ENCODE measurements around the gene TRIM63.
A peak's percentile ranks its signal among the peaks of the same experiment; 100 is the strongest.

The TRIM63 gene

GRCh38 chr1:26031611-26032220, 35.7 kb downstream of the TRIM63 start:
- DNase-seq = no peak

- DNase-seq = no peak
Measured at GRCh38 chr1:26031196-26031595, 36.2 kb downstream of the TRIM63 start.

- no peak for DNase-seq
Measured at GRCh38 chr1:26029864-26030481, 37.5 kb downstream of the TRIM63 start.

GRCh38 chr1:26029054-26029863, 38.2 kb downstream of the TRIM63 start:
- DNase-seq = no peak

- no peak for DNase-seq
Measured at GRCh38 chr1:26028490-26028980, 38.9 kb downstream of the TRIM63 start.

- DNase-seq = no peak
Measured at GRCh38 chr1:26027716-26028489, 39.5 kb downstream of the TRIM63 start.

- no peak for DNase-seq
Measured at GRCh38 chr1:26025517-26025916, 41.9 kb downstream of the TRIM63 start.

- DNase-seq = no peak
Measured at GRCh38 chr1:26025060-26025459, 42.4 kb downstream of the TRIM63 start.

GRCh38 chr1:26023826-26024225, 43.6 kb downstream of the TRIM63 start:
- no peak for DNase-seq

GRCh38 chr1:26023009-26023408, 44.4 kb downstream of the TRIM63 start:
- DNase-seq = no peak

GRCh38 chr1:26022404-26022779, 45.0 kb downstream of the TRIM63 start:
- no peak for DNase-seq

GRCh38 chr1:26021647-26022403, 45.6 kb downstream of the TRIM63 start, which contains the start of gene EXTL1:
Gene EXTL1, plus strand, starts transcription at chr1:26021775. Its CDS starts 872 bp downstream, at chr1:26022647.
- no peak for DNase-seq

- DNase-seq = no peak
Measured at GRCh38 chr1:26020941-26021646, 46.3 kb downstream of the TRIM63 start.

- no peak for DNase-seq
Measured at GRCh38 chr1:26020330-26020768, 47.1 kb downstream of the TRIM63 start.

- DNase-seq = peak; percentile 24
Measured at GRCh38 chr1:26019641-26020315, 47.7 kb downstream of the TRIM63 start.

- DNase-seq = no peak
Measured at GRCh38 chr1:26017606-26018005, 49.8 kb downstream of the TRIM63 start.

- no peak for DNase-seq
Measured at GRCh38 chr1:26016953-26017545, 50.4 kb downstream of the TRIM63 start.

- no peak for DNase-seq
Measured at GRCh38 chr1:26016258-26016952, 51.0 kb downstream of the TRIM63 start.

- no peak for DNase-seq
Measured at GRCh38 chr1:26015358-26015757, 52.1 kb downstream of the TRIM63 start.

- DNase-seq = no peak
Measured at GRCh38 chr1:26014179-26014578, 53.3 kb downstream of the TRIM63 start.
